22Rv1 (cell line): ENCODE results near the gene MTERF2.

Source experiments
- CTCF ChIP-seq: fragments of 450-650 bp; IDR thresholded peaks from 2 replicates; pipeline ENCODE4 v1.5.1; 2017; ENCODE audit warnings: mild to moderate bottlenecking
- ZFX ChIP-seq: fragments of 450-650 bp; IDR thresholded peaks from 2 replicates; pipeline ENCODE4 v1.6.1; 2017; ENCODE audit warnings: antibody characterized with exemption, borderline replicate concordance

GRCh38 chr12:107026806-107027635 is 40.1 kb upstream of the MTERF2 start:
- TF ChIP-seq CTCF = no peak
- no peak for TF ChIP-seq ZFX
